HG03460 (cell line): ENCODE results near the gene BCAS3.
"Not testable (repeated sequence)": the region's sequence is repeated elsewhere in the genome, so short reads cannot be mapped to it uniquely, and the experiment has no call there.

Source experiments
- ATAC-seq: cut with Tn5 transposase; IDR thresholded peaks from one replicate; pipeline ENCODE4 v1.9.1; 2021; ENCODE audit not compliant: unreplicated experiment

The BCAS3 gene

GRCh38 chr17:60671482-60671881 is 6.2 kb upstream of the BCAS3 start:
- ATAC-seq: no peak

- not testable (repeated sequence) for ATAC-seq
Observed at GRCh38 chr17:60674637-60675036, 3.0 kb upstream of the BCAS3 start.

GRCh38 chr17:60675997-60676396 is 1.7 kb upstream of the BCAS3 start:
- no peak for ATAC-seq

- no peak for ATAC-seq
Observed at GRCh38 chr17:60676758-60677307, 818 bp upstream of the BCAS3 start.

GRCh38 chr17:60678118-60678444 is 430 bp downstream of the BCAS3 start:
- no peak for ATAC-seq

- ATAC-seq: no peak
Observed at GRCh38 chr17:60679287-60679686, 1.6 kb downstream of the BCAS3 start.

GRCh38 chr17:60680754-60681153 is 3.1 kb downstream of the BCAS3 start:
- ATAC-seq: no peak

GRCh38 chr17:60685437-60685836 is 7.8 kb downstream of the BCAS3 start:
- ATAC-seq: no peak

- no peak for ATAC-seq
Observed at GRCh38 chr17:60695960-60696359, 18.3 kb downstream of the BCAS3 start.

- ATAC-seq: no peak
Observed at GRCh38 chr17:60699090-60699489, 21.4 kb downstream of the BCAS3 start.

GRCh38 chr17:60704170-60704569 is 26.5 kb downstream of the BCAS3 start:
- no peak for ATAC-seq

- no peak for ATAC-seq
Observed at GRCh38 chr17:60712675-60713074, 35.0 kb downstream of the BCAS3 start.

- no peak for ATAC-seq
Observed at GRCh38 chr17:60713608-60714007, 36.0 kb downstream of the BCAS3 start.

- no peak for ATAC-seq
Observed at GRCh38 chr17:60716766-60717165, 39.1 kb downstream of the BCAS3 start.

GRCh38 chr17:60717814-60718213 is 40.2 kb downstream of the BCAS3 start:
- ATAC-seq: no peak

GRCh38 chr17:60720763-60721531 is 43.3 kb downstream of the BCAS3 start:
- no peak for ATAC-seq

GRCh38 chr17:60724647-60725046 is 47.0 kb downstream of the BCAS3 start:
- ATAC-seq: peak; percentile 84

GRCh38 chr17:60729854-60730253 is 52.2 kb downstream of the BCAS3 start:
- ATAC-seq: no peak

- no peak for ATAC-seq
Observed at GRCh38 chr17:60730273-60730672, 52.6 kb downstream of the BCAS3 start.

GRCh38 chr17:60738287-60738686 is 60.6 kb downstream of the BCAS3 start:
- ATAC-seq: no peak

- no peak for ATAC-seq
Observed at GRCh38 chr17:60740584-60740983, 62.9 kb downstream of the BCAS3 start.

- ATAC-seq: no peak
Observed at GRCh38 chr17:60741031-60741430, 63.4 kb downstream of the BCAS3 start.

- no peak for ATAC-seq
Observed at GRCh38 chr17:60743282-60743681, 65.6 kb downstream of the BCAS3 start.
